Activated B cell treated with CpG ODN at 0.5 μM for 24 hours (primary cell): ENCODE results near the gene MYO16. TPM values are rescaled to one million over a fixed set of nuclear protein-coding genes. Genes with fewer than 3 reads are reported as not detected.

ENCODE experiments used
- ATAC-seq: fragments of 200-7000 bp; cut with Tn5 transposase; one replicate; pipeline ENCODE4 v1.10.0; 2021; ENCODE audit warnings: low read depth, mild to moderate bottlenecking, moderate library complexity
- CTCF ChIA-PET: fragments of 350-600 bp; sonication (Branson Sonifier 250); formaldehyde crosslinking; loops from one replicate; lab custom pipeline; 2021; ENCODE audit warnings: antibody characterized with exemption; lab: Charles Lee
- POLR2A ChIA-PET: fragments of 350-600 bp; sonication (Branson Sonifier 250); formaldehyde crosslinking; loops from one replicate; lab custom pipeline; 2021; ENCODE audit warnings: antibody characterized with exemption; lab: Charles Lee
- DNase-seq: peaks from one replicate; pipeline ENCODE4 v3.0.0; 2022
- H3K27ac Mint-ChIP-seq: one replicate; pipeline ENCODE4 v1.8.0; 2020; ENCODE audit warnings: mixed read lengths
- H3K27me3 Mint-ChIP-seq: one replicate; pipeline ENCODE4 v1.8.0; 2021; ENCODE audit warnings: mixed read lengths
- H3K36me3 Mint-ChIP-seq: one replicate; pipeline ENCODE4 v1.8.0; 2021; ENCODE audit warnings: low read depth, mixed read lengths
- H3K4me1 Mint-ChIP-seq: one replicate; pipeline ENCODE4 v1.8.0; 2021; ENCODE audit warnings: mixed read lengths
- H3K4me3 Mint-ChIP-seq: one replicate; pipeline ENCODE4 v1.8.0; 2020; ENCODE audit warnings: mild to moderate bottlenecking, mixed read lengths
- H3K9me3 Mint-ChIP-seq: one replicate; pipeline ENCODE4 v1.8.0; 2020; ENCODE audit warnings: mixed read lengths
- CTCF ChIP-seq: fragments of 200-600 bp; IDR thresholded peaks from one replicate; pipeline ENCODE4 v1.8.0; 2022; ENCODE audit warnings: antibody characterized with exemption, mild to moderate bottlenecking
- intact Hi-C: fragments of 100-400 bp; cut with micrococcal nuclease; formaldehyde crosslinking; loops from one replicate; pipeline ENCODE4 v1.15.1; 2024
- total RNA-seq: library from RNA; stranded (reverse); gene quantifications from 2 replicates; pipeline ENCODE4 v1.2.3, GENCODE V29; 2022

MYO16 gene
- total RNA-seq, 1 donor from 2014 or later, result not detected

DNA sequence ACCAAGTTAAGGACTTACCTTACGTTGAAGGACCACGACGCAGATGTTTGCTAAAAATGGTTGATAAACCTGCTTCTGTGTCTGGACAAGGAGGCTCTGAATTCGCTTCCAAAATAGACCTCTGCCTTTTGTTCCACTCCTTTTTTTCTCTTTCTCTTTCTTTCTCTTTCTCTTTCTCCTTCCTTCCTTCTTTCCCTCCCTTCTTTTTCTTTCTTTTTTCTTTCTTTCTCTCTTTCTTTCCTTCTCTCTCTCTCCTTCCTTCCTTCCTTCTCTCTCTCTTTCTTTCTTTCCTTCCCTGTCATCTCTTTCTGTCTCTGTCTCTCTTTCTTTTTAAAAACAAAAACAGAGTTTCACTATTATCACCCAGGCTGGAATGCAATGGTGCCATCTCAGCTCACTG, 290.7 kb downstream of the MYO16 start:
- intact Hi-C loops, result no loop called here
- ChIA-PET CTCF (no interaction called here), POLR2A (no interaction called here)

DNA sequence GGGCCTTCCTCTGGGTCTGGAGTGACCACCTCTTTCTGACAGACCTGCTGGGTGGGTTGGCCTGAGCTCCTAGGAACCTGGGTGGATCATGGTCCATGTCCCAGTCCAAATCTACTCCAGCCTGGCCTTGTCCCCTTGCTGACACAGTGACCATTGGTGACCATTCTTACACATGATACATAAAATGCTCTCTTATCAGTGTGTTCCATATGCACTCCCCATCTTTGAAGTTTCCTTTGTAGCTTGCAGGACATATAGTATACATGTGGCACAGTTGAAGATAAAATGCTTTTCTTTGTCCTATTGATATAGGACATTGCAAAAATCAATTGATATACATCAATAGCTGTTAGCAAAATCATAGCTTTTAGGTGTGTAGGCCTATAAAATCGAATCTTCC, 291.8 kb downstream of the MYO16 start:
- DNase-seq, result no peak
- Mint-ChIP-seq H3K27me3 (peaks cover under 1% of the 10 kb centered on the region), H3K27ac (no peak overlapping the region), H3K4me3 (no peak overlapping the region), H3K9me3 (no peaks in the 10 kb centered on the region), H3K36me3 (no peaks in the 10 kb centered on the region), H3K4me1 (peaks cover 2% of the 10 kb centered on the region)
- ChIA-PET POLR2A (no interaction called here), CTCF (no interaction called here)
- no peak for TF ChIP-seq CTCF
- intact Hi-C loops, result no loop called here
- ATAC-seq, result no peak

More for the DNA sequence above, 290.7 kb downstream of the MYO16 start:
- Mint-ChIP-seq H3K4me3 (no peak overlapping the region), H3K4me1 (peaks cover 13% of the 10 kb centered on the region), H3K36me3 (no peaks in the 10 kb centered on the region), H3K27ac (no peak overlapping the region), H3K27me3 (no peaks in the 10 kb centered on the region), H3K9me3 (no peaks in the 10 kb centered on the region)
- no peak for ATAC-seq
- no peak for DNase-seq
- no peak for TF ChIP-seq CTCF

- H3K27me3 Mint-ChIP-seq, result peaks cover 3% of the 10 kb centered on the region
- intact Hi-C loops, result no loop called here
- no peak overlapping the region for H3K4me3 Mint-ChIP-seq
- H3K9me3 Mint-ChIP-seq, result no peaks in the 10 kb centered on the region
- no peak for TF ChIP-seq CTCF
- POLR2A ChIA-PET, result no interaction called here
- CTCF ChIA-PET, result no interaction called here
- H3K27ac Mint-ChIP-seq, result no peak overlapping the region
- no peaks in the 10 kb centered on the region for H3K36me3 Mint-ChIP-seq
- no peak for ATAC-seq
- H3K4me1 Mint-ChIP-seq, result no peaks in the 10 kb centered on the region
- DNase-seq, result no peak
Measured at GRCh38 chr13:108922108-108922507, 292.7 kb downstream of the MYO16 start.

DNA sequence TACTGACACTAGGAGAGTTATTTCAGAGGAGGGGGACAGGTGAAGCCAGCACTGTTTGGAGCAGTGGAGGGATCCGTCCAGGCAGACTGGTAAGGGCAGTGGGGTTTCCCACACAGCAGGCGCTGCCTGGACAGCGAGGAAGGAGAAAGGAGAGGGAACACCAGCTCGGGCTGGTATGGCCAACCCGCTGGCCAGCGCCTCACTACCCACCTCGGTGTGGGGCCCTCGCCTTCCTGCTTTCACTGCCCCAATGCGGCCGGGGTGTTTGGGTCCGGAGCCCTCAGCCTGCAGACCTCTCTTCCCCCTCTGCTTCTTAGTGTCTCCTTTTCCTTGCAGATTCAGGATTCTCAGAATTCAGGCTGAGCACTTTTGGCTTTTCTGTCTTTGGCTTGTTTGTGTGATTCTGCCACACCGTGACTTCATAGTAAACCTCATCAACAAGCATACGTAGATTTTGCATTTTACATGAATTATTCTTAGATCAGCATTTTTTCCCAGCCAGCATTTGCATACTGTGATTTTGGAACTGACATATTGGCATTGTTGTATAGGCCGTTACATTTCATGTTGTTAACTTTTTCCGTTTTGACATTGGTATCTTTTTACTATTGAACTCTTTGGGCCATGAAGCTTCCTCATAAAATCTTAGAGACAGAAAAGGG, 294.1 kb downstream of the MYO16 start:
- ATAC-seq (no peak), DNase-seq (no peak)
- Mint-ChIP-seq H3K4me3 (no peak overlapping the region), H3K4me1 (no peaks in the 10 kb centered on the region), H3K27ac (no peak overlapping the region), H3K27me3 (peaks cover 3% of the 10 kb centered on the region), H3K36me3 (no peaks in the 10 kb centered on the region), H3K9me3 (no peaks in the 10 kb centered on the region)
- TF ChIP-seq CTCF, result no peak
- POLR2A ChIA-PET, result no interaction called here
- CTCF ChIA-PET, result no interaction called here
- intact Hi-C loops, result no loop called here

DNA sequence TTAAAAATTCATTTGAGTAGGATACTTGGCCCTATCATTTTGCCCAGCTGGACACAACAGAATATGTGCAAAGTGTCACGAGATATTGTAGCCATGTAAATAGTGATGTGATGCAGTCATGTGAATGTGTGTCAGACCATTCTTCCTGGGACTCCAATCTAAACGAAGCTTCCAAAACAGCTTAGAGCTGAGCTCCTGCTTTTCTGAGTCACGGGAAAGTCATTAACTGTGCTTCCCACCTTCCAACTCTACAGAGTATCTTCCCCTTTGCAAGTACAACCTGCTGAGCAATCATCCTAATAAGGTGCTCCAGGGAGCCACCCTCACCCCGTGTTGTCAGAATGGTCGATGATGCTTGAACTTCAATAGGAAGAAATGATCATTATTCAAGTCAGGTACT, 294.7 kb downstream of the MYO16 start:
- no peaks in the 10 kb centered on the region for H3K4me1 Mint-ChIP-seq
- no peak overlapping the region for H3K4me3 Mint-ChIP-seq
- intact Hi-C loops, result no loop called here
- H3K9me3 Mint-ChIP-seq, result no peaks in the 10 kb centered on the region
- no peak for DNase-seq
- ATAC-seq, result no peak
- H3K36me3 Mint-ChIP-seq, result no peaks in the 10 kb centered on the region
- CTCF ChIA-PET, result no interaction called here
- no peak for TF ChIP-seq CTCF
- peaks cover 3% of the 10 kb centered on the region for H3K27me3 Mint-ChIP-seq
- H3K27ac Mint-ChIP-seq, result no peak overlapping the region
- POLR2A ChIA-PET, result no interaction called here
